HTERT RPE-1 (cell line): ENCODE measurements around the gene CD302.
"Not testable (repeated sequence)": the region's sequence is repeated elsewhere in the genome, so short reads cannot be mapped to it uniquely, and the experiment has no call there.

ENCODE experiments used
- in situ Hi-C: fragments of 300-500 bp; cut with MboI; formaldehyde crosslinking; loops from 4 replicates; pipeline ENCODE4 v1.14.3; 2020; ENCODE audit warnings: low sequenced_read_pairs

The CD302 gene

DNA sequence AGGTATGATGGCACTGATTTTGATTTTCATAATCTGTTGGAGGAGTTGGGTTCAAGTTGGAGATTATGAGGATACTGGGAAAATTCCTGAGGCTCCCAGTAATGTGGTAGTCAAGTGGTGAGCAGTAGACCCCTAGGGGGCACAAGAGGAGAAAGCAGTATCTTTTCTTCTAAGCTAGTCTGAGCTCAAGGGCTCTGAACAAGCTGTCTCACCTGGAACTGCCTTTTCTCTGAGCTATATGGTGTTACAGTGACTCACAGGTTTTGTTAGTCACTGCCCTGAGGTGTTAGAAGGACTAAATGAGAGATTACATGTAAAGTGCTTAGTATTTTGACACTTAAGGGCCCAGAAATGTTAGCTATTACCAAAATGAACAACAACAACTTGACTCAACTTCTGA lies 42.2 kb downstream of the CD302 start:
- in situ Hi-C loops, result no loop called here

DNA sequence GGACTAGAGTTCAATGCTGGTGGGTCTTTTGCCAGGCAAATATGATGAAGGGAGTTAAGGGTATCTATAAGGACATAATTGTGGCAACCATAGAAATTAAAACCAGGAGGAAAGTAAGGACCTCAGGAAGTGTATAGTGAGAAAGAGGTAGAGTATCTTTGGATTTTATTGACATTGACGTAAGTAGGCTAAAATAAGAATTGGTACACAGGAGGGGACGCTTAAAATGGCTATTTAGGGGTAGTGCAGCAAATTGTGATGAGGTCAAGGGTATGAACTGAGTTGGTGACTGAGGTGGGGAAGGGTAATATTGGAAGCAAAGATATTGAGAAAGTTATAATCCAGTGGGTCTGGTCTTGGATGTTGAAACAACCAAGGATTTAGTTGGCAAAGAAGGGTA lies 43.0 kb downstream of the CD302 start:
- in situ Hi-C loops, result no loop called here

DNA sequence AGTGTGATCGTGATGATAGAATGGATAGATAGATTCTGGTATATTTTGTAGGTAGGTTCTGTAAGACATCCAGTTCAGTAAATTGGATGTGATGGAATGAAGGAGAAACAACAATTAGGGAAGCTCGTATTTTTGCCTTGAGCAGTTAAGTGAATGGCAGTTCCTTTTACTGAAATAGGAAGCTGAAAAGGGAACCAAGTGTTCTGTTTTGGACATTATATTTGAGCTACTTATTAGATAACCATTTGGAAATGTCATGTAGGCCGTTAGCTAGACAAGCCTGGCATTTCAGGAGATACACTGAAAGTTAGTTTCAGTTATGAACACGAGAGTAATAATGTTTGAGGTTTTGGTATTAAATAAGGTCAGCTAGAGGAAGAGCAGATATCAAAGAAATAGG lies 44.2 kb downstream of the CD302 start:
- in situ Hi-C loops, result no loop called here

DNA sequence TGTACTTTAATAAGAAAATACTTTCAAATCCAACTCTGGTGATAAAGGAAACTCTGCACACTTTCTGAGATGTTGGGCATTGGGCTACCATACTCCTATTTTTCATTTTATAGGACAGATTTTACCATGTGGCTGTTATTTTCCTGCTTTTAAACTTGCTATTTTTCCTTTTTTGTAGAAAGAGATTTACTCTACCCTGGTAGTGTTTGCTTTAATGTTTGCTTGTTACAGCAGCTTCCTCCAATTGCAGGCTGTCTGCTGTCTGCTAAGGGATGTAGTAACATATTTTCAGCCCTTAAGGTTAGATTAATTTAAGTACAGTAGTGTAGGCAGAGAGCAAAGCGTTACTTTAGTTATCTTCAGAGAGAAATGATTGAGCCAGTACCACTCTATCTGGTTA lies 47.1 kb downstream of the CD302 start:
- in situ Hi-C loops, result no loop called here

DNA sequence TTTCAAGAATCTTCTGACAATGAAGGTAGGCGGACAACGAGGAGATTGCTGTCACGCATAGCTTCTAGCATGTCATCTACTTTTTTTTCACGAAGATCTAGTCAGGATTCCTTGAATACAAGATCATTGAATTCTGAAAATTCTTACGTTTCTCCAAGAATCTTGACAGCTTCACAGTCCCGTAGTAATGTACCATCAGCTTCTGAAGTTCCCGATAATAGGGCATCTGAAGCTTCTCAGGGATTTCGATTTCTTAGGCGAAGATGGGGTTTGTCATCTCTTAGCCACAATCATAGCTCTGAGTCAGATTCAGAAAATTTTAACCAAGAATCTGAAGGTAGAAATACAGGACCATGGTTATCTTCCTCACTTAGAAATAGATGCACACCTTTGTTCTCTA lies 49.9 kb downstream of the CD302 start:
- in situ Hi-C loops, result no loop called here

DNA sequence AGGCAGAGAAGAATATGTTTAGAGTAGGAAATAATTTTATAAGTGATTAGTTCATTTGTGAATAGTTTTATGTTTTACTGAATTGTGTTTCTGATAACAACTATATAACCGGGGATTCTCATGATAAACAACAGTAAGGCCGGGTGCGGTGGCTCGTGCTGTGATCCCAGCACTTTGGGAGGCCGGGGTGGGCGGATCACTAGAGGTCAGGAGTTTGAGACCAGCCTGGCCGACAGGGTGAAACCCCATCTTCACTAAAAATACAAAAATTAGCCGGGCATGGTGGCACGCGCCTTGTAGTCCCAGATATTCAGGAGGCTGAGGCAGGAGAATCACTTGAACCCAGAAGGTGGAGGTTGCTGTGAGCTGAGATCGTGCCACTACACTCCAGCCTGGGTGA lies 52.8 kb downstream of the CD302 start:
- in situ Hi-C loops, result not testable (repeated sequence)

DNA sequence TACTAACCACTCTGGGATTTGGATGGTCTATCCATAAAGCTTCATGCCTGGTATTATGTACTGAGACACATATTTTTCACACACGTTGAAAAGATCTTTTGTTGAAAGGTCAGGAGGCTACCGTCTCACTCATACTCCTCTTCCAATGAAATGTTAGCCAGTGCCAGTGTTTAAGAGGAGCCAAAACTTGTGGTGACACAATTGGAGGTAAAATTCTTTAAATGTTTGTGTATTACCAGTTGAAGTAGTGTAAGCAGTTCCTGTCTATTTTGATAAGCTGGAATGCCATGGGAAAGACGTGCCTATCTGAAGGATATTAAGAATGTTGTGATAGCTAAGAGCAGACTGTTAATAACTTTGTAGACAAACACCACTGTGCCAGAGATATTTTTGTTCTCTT lies 53.6 kb downstream of the CD302 start:
- in situ Hi-C loops, result no loop called here

DNA sequence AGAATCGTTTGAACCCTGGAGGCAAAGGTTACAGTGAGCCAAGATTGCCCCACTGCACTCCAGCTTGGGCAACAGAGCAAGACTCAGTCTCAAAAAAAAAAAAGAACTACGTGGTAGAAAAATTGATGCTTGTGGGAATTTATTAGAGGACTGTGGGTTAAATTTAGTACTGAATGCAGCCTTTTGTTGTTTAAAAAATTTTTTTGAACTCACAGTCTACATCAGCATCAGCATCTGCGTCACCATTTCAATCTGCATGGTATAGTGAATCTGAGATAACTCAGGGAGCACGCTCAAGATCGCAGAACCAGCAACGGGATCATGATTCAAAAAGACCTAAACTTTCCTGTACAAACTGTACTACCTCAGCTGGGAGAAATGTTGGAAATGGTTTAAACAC lies 55.2 kb downstream of the CD302 start:
- in situ Hi-C loops, result no loop called here

DNA sequence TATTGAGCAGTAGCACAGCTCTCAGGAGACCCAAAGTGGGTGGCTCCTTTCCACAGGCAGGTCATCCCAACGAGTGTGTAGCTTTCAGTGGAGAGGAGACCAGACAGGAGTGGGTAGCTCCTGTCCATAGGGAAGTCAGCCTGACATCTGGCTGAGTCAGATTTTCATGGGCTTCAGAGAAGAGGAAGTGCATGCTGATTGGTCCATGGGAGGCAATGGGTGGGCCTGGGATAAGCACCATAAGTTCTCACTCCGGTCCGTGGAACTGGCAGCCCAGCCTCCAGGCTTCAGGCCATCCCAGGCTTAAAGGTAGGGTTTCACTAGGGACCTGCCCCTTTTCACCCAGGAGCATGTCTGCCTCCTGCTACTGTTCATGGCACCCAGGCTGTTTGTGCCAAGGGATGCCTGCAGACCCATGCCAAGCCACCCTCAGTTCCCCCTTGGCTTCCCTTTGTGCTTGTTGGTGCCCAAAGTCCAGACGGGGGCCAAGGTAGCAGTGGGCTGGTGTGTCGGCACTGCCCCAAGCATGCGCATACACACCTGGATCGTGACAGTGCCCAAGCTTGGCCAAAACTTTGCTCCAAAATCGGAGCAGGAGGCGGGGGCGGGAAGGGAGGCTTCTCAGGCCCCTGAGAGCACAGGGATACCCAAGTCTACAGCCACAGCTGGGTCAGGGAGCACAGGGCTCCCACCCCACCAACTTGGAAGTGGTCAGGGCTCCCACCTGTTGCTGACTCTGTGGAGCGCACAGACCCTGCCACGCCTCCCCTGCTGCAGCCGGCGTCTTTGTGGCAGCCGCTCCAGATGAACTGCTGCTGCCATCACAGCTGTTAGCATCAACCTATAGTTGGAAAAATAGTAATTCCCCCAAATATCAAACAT lies 59.3 kb downstream of the CD302 start:
- in situ Hi-C loops, result no loop called here

DNA sequence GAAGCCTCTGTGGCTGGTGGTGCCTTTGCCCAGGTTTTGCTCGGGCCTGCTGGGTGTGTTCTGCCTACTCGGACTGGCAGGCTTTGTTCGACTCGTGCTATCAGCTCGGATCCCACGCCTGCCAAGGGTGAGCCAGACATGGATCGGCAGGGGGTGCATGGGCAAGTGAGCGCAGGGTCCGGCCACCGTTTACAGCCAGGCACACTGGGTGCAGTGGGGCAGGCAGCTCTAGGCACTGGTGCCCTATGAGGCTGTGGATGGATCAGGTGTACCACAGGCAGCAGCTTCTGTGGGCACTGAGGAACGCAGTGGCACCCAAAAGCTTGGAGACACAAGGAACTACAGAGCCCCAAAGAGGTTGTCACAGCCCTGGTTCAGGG lies 60.1 kb downstream of the CD302 start:
- in situ Hi-C loops, result no loop called here

DNA sequence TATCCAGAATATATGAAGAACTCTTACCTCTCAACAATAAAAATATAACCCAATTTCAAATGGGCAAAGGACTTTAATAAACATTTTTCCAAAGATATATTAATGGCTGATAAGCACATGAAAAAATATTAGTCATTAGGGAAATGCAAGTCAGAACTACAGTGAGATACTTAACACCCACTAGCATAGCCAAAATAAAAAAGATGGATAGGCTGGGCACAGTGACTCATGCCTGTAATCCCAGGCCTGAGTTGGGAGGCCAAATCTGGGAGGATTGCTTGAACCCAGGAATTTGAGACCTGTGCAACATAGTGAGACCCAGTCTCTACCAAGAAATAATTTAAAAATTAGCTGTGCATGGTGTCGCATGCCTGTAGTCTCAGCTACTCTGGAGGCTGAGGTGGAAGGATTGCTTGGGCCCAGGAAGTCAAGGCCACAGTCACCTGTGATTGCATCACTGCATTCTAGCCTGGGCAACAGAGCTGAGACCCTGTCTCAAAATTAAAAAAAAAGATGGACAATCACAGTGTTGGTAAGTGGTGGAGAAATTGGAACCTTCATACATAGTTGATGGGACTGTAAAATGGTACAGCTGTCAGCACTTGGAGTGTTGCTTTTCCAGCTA lies 60.6 kb downstream of the CD302 start:
- in situ Hi-C loops, result no loop called here

DNA sequence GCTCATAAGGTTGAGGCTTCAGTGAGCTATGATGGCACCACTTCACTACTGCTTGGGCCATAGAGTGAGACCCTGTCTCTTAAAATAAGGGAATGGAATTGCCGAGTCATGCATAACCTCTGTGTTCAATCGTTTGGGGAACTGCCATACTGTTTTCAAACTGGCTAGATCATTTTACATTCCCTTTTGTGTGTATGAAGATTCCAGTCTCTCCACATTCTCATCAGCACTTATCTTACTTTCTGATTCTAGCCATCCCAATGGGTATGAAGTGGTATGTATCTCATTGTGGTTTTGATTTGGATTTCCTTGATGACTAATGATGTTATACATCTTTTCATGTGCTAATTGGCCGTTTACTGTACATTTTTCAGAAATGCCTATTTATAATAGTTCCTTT lies 62.0 kb downstream of the CD302 start:
- in situ Hi-C loops, result no loop called here

DNA sequence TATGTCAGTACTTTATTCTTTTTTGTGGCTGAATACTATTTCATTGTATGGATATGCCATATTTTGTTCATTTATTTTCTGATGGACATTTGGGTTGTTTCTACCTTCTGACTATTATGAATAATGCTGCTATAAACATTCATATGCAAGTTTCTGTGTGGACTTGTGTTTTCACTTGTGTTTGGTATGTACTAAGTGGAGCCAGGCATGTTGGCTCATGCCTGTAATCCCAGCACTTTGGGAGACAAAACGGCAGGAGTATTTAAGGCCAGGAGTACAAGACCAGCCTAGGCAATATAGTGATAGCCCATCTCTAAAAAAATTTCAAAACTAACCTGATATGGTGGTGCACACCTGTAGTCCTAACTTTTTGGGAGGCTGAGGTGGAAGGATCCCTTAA lies 62.4 kb downstream of the CD302 start:
- in situ Hi-C loops, result no loop called here

DNA sequence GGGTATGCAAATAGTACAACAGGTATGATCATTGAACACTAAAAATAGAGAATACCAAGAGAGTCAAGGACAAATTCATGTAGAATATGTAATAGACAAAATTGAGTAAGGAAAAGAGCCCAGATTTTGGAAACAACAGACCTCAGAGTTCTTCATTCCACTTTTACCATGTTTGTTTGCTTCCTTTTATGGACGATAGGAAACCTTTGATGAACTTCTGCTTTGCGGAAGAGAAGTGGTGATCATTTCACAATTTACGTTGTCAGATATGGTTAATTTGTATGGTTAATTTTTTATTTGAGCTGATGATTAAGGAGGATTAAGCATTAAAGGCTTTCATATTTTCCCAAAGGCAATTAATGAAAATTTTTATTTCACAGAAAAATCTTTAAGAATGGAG lies 69.4 kb downstream of the CD302 start:
- in situ Hi-C loops, result no loop called here

DNA sequence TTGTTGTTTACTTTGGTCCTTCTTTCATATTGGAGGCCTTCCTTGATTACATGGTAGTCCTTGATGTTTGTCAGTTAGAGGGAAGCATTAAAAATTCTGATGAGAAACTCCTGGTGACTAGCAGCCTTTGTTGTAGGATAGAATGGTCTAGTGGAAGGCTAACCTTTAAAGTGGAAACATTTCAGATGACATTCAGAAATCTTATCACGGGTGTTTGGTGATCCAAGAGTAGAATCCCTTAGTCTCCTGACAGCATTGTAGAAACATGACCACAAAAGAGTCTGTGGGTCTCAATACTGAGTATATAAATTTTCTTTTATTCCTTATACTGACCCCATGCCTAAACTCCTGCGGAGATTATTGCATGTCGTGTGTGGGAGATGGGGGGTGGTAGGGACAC lies 72.3 kb downstream of the CD302 start:
- in situ Hi-C loops, result no loop called here

DNA sequence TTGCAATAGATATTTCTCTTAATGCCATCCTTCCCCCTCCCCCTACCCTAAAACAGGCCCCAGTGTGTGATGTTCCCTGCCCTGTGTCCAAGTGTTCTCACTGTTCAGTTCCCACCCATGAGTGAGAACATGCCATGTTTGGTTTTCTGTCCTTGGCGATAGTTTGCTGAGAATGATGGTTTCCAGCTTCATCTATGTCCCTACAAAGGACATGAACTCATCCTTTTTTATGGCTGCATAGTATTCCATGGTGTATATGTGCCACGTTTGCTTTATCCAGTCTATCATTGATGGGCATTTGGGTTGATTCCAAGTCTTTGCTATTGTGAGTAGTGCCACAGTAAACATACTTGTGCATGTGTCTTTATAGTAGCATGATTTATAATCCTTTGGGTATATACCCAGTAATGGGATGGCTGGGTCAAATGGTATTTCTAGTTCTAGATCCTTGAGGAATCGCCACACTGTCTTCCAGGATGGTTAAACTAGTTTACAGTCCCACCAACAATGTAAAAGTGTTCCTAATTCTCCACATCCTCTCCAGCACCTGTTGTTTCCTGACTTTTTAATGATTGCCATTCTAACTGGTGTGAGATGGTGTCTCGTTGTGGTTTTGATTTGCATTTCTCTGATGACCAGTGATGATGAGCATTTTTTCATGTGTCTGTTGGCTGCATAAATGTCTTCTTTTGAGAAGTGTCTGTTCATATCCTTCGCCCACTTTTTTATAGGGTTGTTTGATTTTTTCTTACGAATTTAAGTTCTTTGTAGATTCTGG lies 73.0 kb downstream of the CD302 start:
- in situ Hi-C loops, result not testable (repeated sequence)

DNA sequence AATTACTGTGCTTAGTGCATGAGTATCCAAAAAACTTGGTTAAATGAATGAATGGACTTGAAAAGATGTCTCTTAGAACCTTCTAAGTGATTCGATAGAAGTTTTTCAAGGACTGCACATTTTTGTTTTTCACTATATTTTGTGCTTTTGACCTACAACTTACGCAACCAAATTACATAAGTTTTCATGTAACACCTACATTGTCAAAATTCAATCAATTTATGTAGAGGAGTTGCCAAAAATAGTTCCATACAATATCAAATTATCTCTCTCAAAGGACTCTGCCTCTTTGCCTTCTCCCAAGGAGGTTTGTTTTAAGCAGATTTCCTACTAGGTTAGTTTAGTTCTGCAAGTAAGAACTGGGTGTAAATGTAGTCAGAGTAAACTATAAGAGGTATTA lies 75.4 kb downstream of the CD302 start:
- in situ Hi-C loops, result no loop called here

DNA sequence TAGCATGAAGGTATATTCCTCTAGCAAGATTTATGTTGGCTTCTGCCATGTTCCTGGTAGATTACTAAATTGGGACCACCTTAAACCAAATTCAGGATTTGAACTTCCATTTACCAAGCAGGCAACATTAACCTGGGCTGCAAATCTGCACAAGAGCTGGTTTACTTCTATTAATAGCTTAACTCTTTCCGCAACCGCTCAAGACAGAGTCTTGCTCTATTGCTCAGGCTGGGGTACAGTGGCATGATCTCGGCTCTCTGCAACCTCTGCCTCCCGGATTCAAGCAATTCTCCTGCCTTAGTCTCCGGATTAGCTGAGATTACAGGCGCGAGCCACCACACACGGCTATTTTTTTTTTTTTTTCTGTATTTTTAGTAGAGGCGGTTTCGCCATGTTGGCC lies 77.3 kb downstream of the CD302 start:
- in situ Hi-C loops, result no loop called here
